WTC11 (cell line): Measurements from ENCODE around the gene DAB1. TPM values are rescaled to one million over a fixed set of nuclear protein-coding genes. Genes with fewer than 3 reads are reported as not detected.

Experiments used
- ATAC-seq: fragments of 200-7000 bp; cut with Tn5 transposase; 2 replicates; pipeline ENCODE4 v1.10.0; 2021; ENCODE audit warnings: mild to moderate bottlenecking, moderate library complexity
- CTCF ChIA-PET: fragments of 300-600 bp; sonication (Branson Sonifier 250); formaldehyde crosslinking; loops from one replicate; lab custom pipeline; 2021; ENCODE audit warnings: antibody characterized with exemption; lab: Charles Lee
- POLR2A ChIA-PET: fragments of 350-600 bp; sonication (Branson Sonifier 250); formaldehyde crosslinking; loops from one replicate; lab custom pipeline; 2021; ENCODE audit warnings: antibody characterized with exemption; lab: Charles Lee
- DNase-seq: peaks from one replicate; pipeline ENCODE4 v3.0.0; 2021; ENCODE audit warnings: low spot score
- H3K27ac Mint-ChIP-seq: 2 replicates; pipeline ENCODE4 v1.8.0; 2021; ENCODE audit warnings: mixed read lengths
- H3K27me3 Mint-ChIP-seq: 2 replicates; pipeline ENCODE4 v1.8.0; 2021; ENCODE audit warnings: low read depth, mild to moderate bottlenecking, moderate library complexity, mixed read lengths
- H3K36me3 Mint-ChIP-seq: 2 replicates; pipeline ENCODE4 v1.8.0; 2021; ENCODE audit warnings: mixed read lengths
- H3K4me1 Mint-ChIP-seq: 2 replicates; pipeline ENCODE4 v1.8.0; 2022; ENCODE audit warnings: mixed read lengths
- H3K4me3 Mint-ChIP-seq: 2 replicates; pipeline ENCODE4 v1.8.0; 2021; ENCODE audit warnings: mild to moderate bottlenecking, moderate library complexity, mixed read lengths
- H3K9me3 Mint-ChIP-seq: 2 replicates; pipeline ENCODE4 v1.8.0; 2021; ENCODE audit warnings: mixed read lengths
- CDX4 ChIP-seq: fragments of 250-450 bp; sonication (Bioruptor Pico); IDR thresholded peaks from 2 replicates; pipeline ENCODE4 v1.9.0; 2021; ENCODE audit warnings: moderate library complexity, mild to moderate bottlenecking, inconsistent platforms, borderline replicate concordance
- CREB1 ChIP-seq: sonication (generic); formaldehyde crosslinking; IDR thresholded peaks from 2 replicates; pipeline ENCODE4 v1.8.0; 2023; ENCODE audit warnings: mild to moderate bottlenecking, missing genetic modification reagents
- E2F4 ChIP-seq: sonication (generic); formaldehyde crosslinking; IDR thresholded peaks from 2 replicates; pipeline ENCODE4 v1.8.1; 2022; ENCODE audit warnings: low read depth, mild to moderate bottlenecking, moderate library complexity, missing genetic modification reagents, borderline replicate concordance
- ELF4 ChIP-seq: sonication (generic); formaldehyde crosslinking; IDR thresholded peaks from 2 replicates; pipeline ENCODE4 v1.8.1; 2022; ENCODE audit warnings: low read depth, mild to moderate bottlenecking, moderate library complexity, missing genetic modification reagents
- ETV6 ChIP-seq: sonication (generic); formaldehyde crosslinking; IDR thresholded peaks from 2 replicates; pipeline ENCODE4 v1.8.1; 2022; ENCODE audit warnings: mild to moderate bottlenecking, missing genetic modification reagents
- GTF2I ChIP-seq: fragments of 250-450 bp; sonication (Bioruptor Pico); conservative IDR thresholded peaks from 2 replicates; pipeline ENCODE4 v1.4.0; 2021; ENCODE audit warnings: mild to moderate bottlenecking
- HMGA2 ChIP-seq: fragments of 250-450 bp; sonication (Bioruptor Pico); IDR thresholded peaks from 2 replicates; pipeline ENCODE4 v1.4.0; 2021; ENCODE audit warnings: mild to moderate bottlenecking, moderate library complexity
- IRF2 ChIP-seq: sonication (generic); formaldehyde crosslinking; IDR thresholded peaks from 2 replicates; pipeline ENCODE4 v1.8.0; 2022; ENCODE audit warnings: low read depth, missing genetic modification reagents, borderline replicate concordance
- JUN ChIP-seq: sonication (generic); formaldehyde crosslinking; IDR thresholded peaks from 2 replicates; pipeline ENCODE4 v1.8.0; 2023; ENCODE audit warnings: mild to moderate bottlenecking, missing genetic modification reagents
- NFATC4 ChIP-seq: fragments of 250-450 bp; sonication (Bioruptor Pico); IDR thresholded peaks from 2 replicates; pipeline ENCODE4 v1.9.0; 2021; ENCODE audit warnings: mild to moderate bottlenecking
- NFE2L1 ChIP-seq: sonication (generic); formaldehyde crosslinking; IDR thresholded peaks from 2 replicates; pipeline ENCODE4 v1.8.1; 2023; ENCODE audit warnings: missing genetic modification reagents
- NR3C1 ChIP-seq: sonication (generic); formaldehyde crosslinking; conservative IDR thresholded peaks from 2 replicates; pipeline ENCODE4 v1.8.1; 2023; ENCODE audit warnings: low read depth, mild to moderate bottlenecking, missing genetic modification reagents
- PRDM15 ChIP-seq: sonication (generic); formaldehyde crosslinking; IDR thresholded peaks from 2 replicates; pipeline ENCODE4 v1.8.0; 2022; ENCODE audit warnings: missing genetic modification reagents
- RELA ChIP-seq: sonication (generic); formaldehyde crosslinking; IDR thresholded peaks from 2 replicates; pipeline ENCODE4 v1.8.1; 2022; ENCODE audit warnings: missing genetic modification reagents, mild to moderate bottlenecking, borderline replicate concordance
- SOX15 ChIP-seq: fragments of 250-450 bp; sonication (Bioruptor Pico); IDR thresholded peaks from 2 replicates; pipeline ENCODE4 v1.9.0; 2021; ENCODE audit warnings: mild to moderate bottlenecking
- TEAD1 ChIP-seq: sonication (generic); formaldehyde crosslinking; IDR thresholded peaks from 2 replicates; pipeline ENCODE4 v1.8.0; 2022; ENCODE audit warnings: mild to moderate bottlenecking, missing genetic modification reagents
- TEAD4 ChIP-seq: sonication (generic); formaldehyde crosslinking; IDR thresholded peaks from 2 replicates; pipeline ENCODE4 v1.8.0; 2022; ENCODE audit warnings: mild to moderate bottlenecking, missing genetic modification reagents
- TP53 ChIP-seq: sonication (generic); formaldehyde crosslinking; IDR thresholded peaks from 2 replicates; pipeline ENCODE4 v1.8.1; 2023; ENCODE audit warnings: mild to moderate bottlenecking, missing genetic modification reagents
- ZMAT4 ChIP-seq: fragments of 250-450 bp; sonication (Bioruptor Pico); IDR thresholded peaks from 2 replicates; pipeline ENCODE4 v1.9.0; 2021; ENCODE audit warnings: mild to moderate bottlenecking
- ZNF121 ChIP-seq: sonication (generic); formaldehyde crosslinking; IDR thresholded peaks from 2 replicates; pipeline ENCODE4 v1.8.0; 2023; ENCODE audit warnings: missing genetic modification reagents
- ZNF425 ChIP-seq: fragments of 250-450 bp; sonication (Bioruptor Pico); conservative IDR thresholded peaks from 2 replicates; pipeline ENCODE4 v1.9.0; 2021; ENCODE audit warnings: mild to moderate bottlenecking
- ZNF512 ChIP-seq: sonication (generic); formaldehyde crosslinking; IDR thresholded peaks from 2 replicates; pipeline ENCODE4 v1.8.1; 2022; ENCODE audit warnings: missing genetic modification reagents, borderline replicate concordance
- total RNA-seq: library from RNA; stranded (reverse); gene quantifications from 3 replicates; pipeline ENCODE4 v1.2.3, GENCODE V29; 2021

Gene DAB1
- total RNA-seq, 1 experiment from 2014 or later: 10.7 TPM

GRCh38 chr1:57307392-57308170 is 116.3 kb downstream of the DAB1 start (continued):
- TF ChIP-seq ZMAT4 (CRISPR knock-in tag) (no peak), NFATC4 (CRISPR knock-in tag) (no peak)

- ChIA-PET CTCF (interaction anchor here (0.7 kb wide), 1 partner anchor 74 kb away, joined by 3 read pairs; no protein-coding TSS in a partner anchor), POLR2A (no interaction called here)
- Mint-ChIP-seq H3K36me3 (no peaks in the 10 kb centered on the region), H3K4me1 (peaks cover 49% of the 10 kb centered on the region), H3K4me3 (no peak overlapping the region), H3K27ac (no peak overlapping the region), H3K9me3 (peaks cover 7% of the 10 kb centered on the region), H3K27me3 (no peaks in the 10 kb centered on the region)
- ATAC-seq (no peak), DNase-seq (no peak)
- TF ChIP-seq RELA (CRISPR knock-in tag) (no peak), IRF2 (CRISPR knock-in tag) (no peak), CREB1 (no peak), ZNF512 (no peak), ELF4 (no peak), TP53 (no peak), PRDM15 (CRISPR knock-in tag) (no peak), NFE2L1 (CRISPR knock-in tag) (no peak), ZMAT4 (CRISPR knock-in tag) (no peak), TEAD4 (CRISPR knock-in tag) (no peak), TEAD1 (CRISPR knock-in tag) (no peak)
Observed at GRCh38 chr1:57304591-57304990, 119.3 kb downstream of the DAB1 start.

- CTCF ChIA-PET: interaction anchor here (0.5 kb wide), 1 partner anchor 121 kb away, joined by 3 read pairs; the partner anchor contains the start of gene DAB1
- no peak overlapping the region for H3K27ac Mint-ChIP-seq
- no peak for DNase-seq
- peaks cover 49% of the 10 kb centered on the region for H3K4me1 Mint-ChIP-seq
- ATAC-seq: no peak
- POLR2A ChIA-PET: no interaction called here
- H3K27me3 Mint-ChIP-seq: no peaks in the 10 kb centered on the region
- no peak overlapping the region for H3K4me3 Mint-ChIP-seq
- H3K36me3 Mint-ChIP-seq: no peaks in the 10 kb centered on the region
- H3K9me3 Mint-ChIP-seq: peaks cover 7% of the 10 kb centered on the region
- TF ChIP-seq SOX15 (CRISPR knock-in tag) (no peak), HMGA2 (CRISPR knock-in tag) (no peak), ZNF425 (CRISPR knock-in tag) (no peak), CDX4 (CRISPR knock-in tag) (no peak), NR3C1 (no peak), JUN (no peak), GTF2I (CRISPR knock-in tag) (no peak), TP53 (no peak), E2F4 (CRISPR knock-in tag) (no peak), ZNF121 (no peak), ETV6 (CRISPR knock-in tag) (no peak)
Observed at GRCh38 chr1:57302812-57303596, 120.9 kb downstream of the DAB1 start.
